Lower leg skin (tissue), 3 donors: ENCODE measurements around the gene MAP4K5.

ENCODE experiments used
- CTCF ChIP-seq, 3 donors: fragments of 450-650 bp; IDR thresholded peaks; one replicate each; pipeline ENCODE4 v1.5.1; 2016; ENCODE audit warnings: antibody characterized with exemption in 3 of 3, mild to moderate bottlenecking in 3 of 3, moderate library complexity in 2 of 3
- POLR2A ChIP-seq, 2 donors: fragments of 450-650 bp; IDR thresholded peaks; one replicate each; pipeline ENCODE4 v1.6.1; 2016 to 2017; ENCODE audit warnings: antibody characterized with exemption in 2 of 2, mild to moderate bottlenecking in 1 of 2, moderate library complexity in 1 of 2

DNA sequence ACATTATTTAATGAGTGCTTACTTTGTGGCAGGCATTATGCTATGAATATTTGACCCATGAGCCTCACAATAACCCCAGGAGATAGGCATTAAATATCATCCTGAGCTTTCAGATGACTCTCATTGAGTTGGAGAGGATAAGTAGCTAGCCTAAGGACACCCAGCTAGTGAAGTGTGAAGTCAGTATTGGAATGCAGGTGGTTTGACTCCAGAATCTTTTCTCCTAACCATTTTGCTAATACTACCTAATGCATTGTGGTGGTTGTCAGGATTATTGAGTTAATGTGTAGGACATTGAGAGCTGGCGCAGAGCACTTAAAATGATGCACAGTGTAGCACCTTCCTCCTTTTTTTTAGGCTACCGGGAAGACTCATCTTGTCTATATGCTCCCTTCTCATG lies 131.9 kb downstream of the MAP4K5 start:
- TF ChIP-seq CTCF (IDR thresholded peaks at IDR 0.05) (no peak), POLR2A (IDR thresholded peaks at IDR 0.05) (no peak)
